HFFc6 (cell line): ENCODE results near the gene SCAPER. TPM values are rescaled to one million over a fixed set of nuclear protein-coding genes. Genes with fewer than 3 reads are reported as not detected.

Experiments
- DNase-seq: peaks from one replicate; pipeline ENCODE4 v3.0.0-alpha.2; 2018
- H3K27ac Mint-ChIP-seq: 2 replicates; pipeline ENCODE4 v1.8.0; 2020; ENCODE audit warnings: mild to moderate bottlenecking, mixed read lengths
- H3K27me3 Mint-ChIP-seq: 2 replicates; pipeline ENCODE4 v1.8.0; 2021; ENCODE audit warnings: mild to moderate bottlenecking, moderate library complexity, mixed read lengths; ENCODE audit not compliant: insufficient read depth
- H3K36me3 Mint-ChIP-seq: 2 replicates; pipeline ENCODE4 v1.8.0; 2021; ENCODE audit warnings: low read depth, mixed read lengths
- H3K4me1 Mint-ChIP-seq: 2 replicates; pipeline ENCODE4 v1.8.0; 2020; ENCODE audit warnings: low read depth, mixed read lengths
- H3K4me3 Mint-ChIP-seq: 2 replicates; pipeline ENCODE4 v1.8.0; 2020; ENCODE audit warnings: mild to moderate bottlenecking, moderate library complexity, mixed read lengths
- H3K9me3 Mint-ChIP-seq: 2 replicates; pipeline ENCODE4 v1.8.0; 2020; ENCODE audit warnings: mild to moderate bottlenecking, mixed read lengths
- total RNA-seq, 6 experiments: library from RNA; stranded (reverse); fragmentation: NEBNext Ultra II Directional; extraction: Animal tissue kit (Norgen Biotek cat#: 25700); gene quantifications; 2 replicates in 1 of 6; 3 replicates in 5 of 6; pipeline ENCODE4 v1.2.3, GENCODE V29; 2021
- TF ChIP-seq, protein P1 (sequence below): fragments of 200-600 bp; sonication (generic); IDR thresholded peaks from 2 replicates; pipeline ENCODE4 v1.5.0; 2021; ENCODE audit warnings: antibody characterized with exemption, mild to moderate bottlenecking

SCAPER gene
- total RNA-seq, 6 experiments from 2014 or later, result 6.9 to 10.1 (median 8.1) TPM

DNA sequence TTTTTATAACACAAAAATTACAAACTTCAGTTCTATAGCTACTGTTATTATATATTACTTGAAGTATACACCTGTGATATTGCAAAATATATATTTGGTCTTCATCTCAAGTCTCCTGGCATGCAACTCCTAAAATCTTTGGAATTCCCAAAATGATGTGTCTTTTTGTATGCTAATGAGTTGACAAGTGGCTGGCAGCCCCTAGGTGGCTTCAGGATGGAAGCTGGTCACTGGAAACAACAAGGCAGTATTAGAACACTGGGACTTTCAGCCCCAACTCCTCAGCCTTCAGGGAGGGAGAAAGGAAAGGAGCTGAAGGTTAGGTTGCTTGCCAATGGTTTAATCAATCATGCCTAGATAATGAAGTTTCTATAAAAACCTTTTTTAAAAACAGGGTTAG lies 112.0 kb downstream of the SCAPER start:
- H3K27me3 Mint-ChIP-seq, result no peaks in the 10 kb centered on the region
- TF ChIP-seq, protein P1, sequence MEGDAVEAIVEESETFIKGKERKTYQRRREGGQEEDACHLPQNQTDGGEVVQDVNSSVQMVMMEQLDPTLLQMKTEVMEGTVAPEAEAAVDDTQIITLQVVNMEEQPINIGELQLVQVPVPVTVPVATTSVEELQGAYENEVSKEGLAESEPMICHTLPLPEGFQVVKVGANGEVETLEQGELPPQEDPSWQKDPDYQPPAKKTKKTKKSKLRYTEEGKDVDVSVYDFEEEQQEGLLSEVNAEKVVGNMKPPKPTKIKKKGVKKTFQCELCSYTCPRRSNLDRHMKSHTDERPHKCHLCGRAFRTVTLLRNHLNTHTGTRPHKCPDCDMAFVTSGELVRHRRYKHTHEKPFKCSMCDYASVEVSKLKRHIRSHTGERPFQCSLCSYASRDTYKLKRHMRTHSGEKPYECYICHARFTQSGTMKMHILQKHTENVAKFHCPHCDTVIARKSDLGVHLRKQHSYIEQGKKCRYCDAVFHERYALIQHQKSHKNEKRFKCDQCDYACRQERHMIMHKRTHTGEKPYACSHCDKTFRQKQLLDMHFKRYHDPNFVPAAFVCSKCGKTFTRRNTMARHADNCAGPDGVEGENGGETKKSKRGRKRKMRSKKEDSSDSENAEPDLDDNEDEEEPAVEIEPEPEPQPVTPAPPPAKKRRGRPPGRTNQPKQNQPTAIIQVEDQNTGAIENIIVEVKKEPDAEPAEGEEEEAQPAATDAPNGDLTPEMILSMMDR, result no peak
- H3K27ac Mint-ChIP-seq, result no peak overlapping the region
- H3K4me3 Mint-ChIP-seq, result no peak overlapping the region
- H3K36me3 Mint-ChIP-seq, result peaks cover 13% of the 10 kb centered on the region
- H3K4me1 Mint-ChIP-seq, result no peaks in the 10 kb centered on the region
- no peaks in the 10 kb centered on the region for H3K9me3 Mint-ChIP-seq
- DNase-seq, result no peak

DNA sequence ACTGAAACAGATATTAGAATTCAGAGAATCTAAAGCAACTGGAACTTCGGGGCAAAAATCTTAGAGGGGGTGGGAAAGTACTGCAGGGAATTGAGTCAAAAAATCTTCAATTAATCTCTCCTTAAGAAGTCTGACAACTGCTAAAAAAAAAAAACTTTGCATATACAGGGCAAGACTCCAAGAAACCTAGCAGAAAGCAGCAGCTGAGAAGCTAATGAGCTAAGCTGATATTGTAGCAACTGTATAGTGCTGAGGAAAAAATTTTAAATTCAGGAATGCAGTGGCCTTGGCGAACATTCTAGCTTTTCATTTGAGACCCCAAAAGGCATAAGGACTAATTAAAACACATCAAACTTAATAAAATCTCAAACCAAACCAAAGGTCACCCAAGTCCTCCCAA lies 113.6 kb downstream of the SCAPER start:
- TF ChIP-seq, protein P1, result no peak
- no peaks in the 10 kb centered on the region for H3K9me3 Mint-ChIP-seq
- peaks cover 13% of the 10 kb centered on the region for H3K36me3 Mint-ChIP-seq
- no peak overlapping the region for H3K27ac Mint-ChIP-seq
- H3K4me1 Mint-ChIP-seq, result no peaks in the 10 kb centered on the region
- DNase-seq, result no peak
- no peaks in the 10 kb centered on the region for H3K27me3 Mint-ChIP-seq
- no peak overlapping the region for H3K4me3 Mint-ChIP-seq

DNA sequence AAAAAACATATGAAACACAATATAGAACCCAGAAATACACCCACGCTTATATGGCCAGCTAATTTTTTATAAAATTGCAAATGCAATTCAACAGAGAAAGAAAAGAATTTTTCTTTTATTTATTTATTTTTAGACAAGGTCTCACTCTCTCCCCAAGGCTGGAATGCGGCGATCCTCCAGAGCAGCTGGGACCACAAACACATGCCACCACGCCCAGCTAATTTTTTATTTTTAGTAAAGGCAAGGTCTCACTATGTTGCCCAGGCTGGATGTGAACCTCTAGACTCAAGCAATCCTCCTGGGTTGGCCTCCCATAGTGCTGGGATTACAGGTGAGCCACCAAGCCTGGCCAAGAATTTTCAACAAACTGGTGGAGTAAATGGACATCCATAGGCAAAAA lies 117.9 kb downstream of the SCAPER start:
- peaks cover 36% of the 10 kb centered on the region for H3K36me3 Mint-ChIP-seq
- TF ChIP-seq, protein P1, result no peak
- no peak for DNase-seq
- H3K27me3 Mint-ChIP-seq, result no peaks in the 10 kb centered on the region; the same call in 1 of the 2 replicates
- no peak overlapping the region for H3K4me3 Mint-ChIP-seq
- H3K27ac Mint-ChIP-seq, result no peak overlapping the region
- H3K4me1 Mint-ChIP-seq, result no peaks in the 10 kb centered on the region
- peaks cover 11% of the 10 kb centered on the region for H3K9me3 Mint-ChIP-seq

DNA sequence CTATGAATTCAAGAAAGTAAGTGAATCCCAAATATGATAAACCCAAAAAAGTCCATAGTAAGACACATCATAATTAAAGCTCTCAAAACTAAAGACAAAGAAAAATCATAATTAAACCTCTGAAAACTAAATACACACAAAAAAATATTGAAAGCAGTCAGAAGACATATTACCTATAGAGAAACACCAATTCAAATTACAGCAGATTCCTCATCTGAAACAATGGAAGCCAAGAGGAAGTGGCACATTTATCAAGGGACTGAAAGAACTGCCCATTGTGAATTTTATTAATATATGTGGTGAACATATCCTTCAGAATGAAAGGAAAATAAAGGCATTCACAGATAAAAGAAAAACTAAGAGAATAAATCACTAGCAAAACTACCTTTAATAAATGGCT lies 128.2 kb downstream of the SCAPER start:
- TF ChIP-seq, protein P1, result no peak
- Mint-ChIP-seq H3K27me3 (no peaks in the 10 kb centered on the region), H3K27ac (no peak overlapping the region), H3K36me3 (peaks cover 14% of the 10 kb centered on the region), H3K9me3 (no peaks in the 10 kb centered on the region; the same call in 1 of the 2 replicates), H3K4me3 (no peak overlapping the region), H3K4me1 (0 out of 2 replicates have a peak, but pooled peaks cover under 1% of the 10 kb centered on the region)
- no peak for DNase-seq

DNA sequence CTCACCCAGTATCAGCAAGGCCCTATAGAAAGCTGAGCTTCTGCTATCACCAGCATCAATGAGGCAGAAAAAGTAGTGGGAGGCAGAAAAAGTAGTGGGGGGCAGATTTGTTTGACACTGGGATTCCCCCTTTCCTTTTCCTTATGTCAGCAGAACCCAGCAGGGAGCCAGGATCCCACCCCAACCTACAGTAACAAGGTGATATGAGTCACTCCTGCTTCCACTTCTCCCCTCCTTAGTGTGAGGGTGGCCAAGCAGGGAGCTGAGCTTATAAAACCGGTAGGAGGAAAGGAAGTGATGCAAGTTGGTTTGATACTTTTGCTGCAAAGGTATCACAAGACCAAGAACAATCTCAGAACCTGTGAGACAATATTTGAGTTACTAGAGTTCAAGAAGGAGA lies 128.7 kb downstream of the SCAPER start:
- H3K4me1 Mint-ChIP-seq, result 0 out of 2 replicates have a peak, but pooled peaks cover 4% of the 10 kb centered on the region
- H3K4me3 Mint-ChIP-seq, result no peak overlapping the region
- no peaks in the 10 kb centered on the region for H3K27me3 Mint-ChIP-seq
- no peak overlapping the region for H3K27ac Mint-ChIP-seq
- H3K36me3 Mint-ChIP-seq, result peaks cover 14% of the 10 kb centered on the region
- no peaks in the 10 kb centered on the region; the same call in 1 of the 2 replicates for H3K9me3 Mint-ChIP-seq
- TF ChIP-seq, protein P1, result no peak
- no peak for DNase-seq

DNA sequence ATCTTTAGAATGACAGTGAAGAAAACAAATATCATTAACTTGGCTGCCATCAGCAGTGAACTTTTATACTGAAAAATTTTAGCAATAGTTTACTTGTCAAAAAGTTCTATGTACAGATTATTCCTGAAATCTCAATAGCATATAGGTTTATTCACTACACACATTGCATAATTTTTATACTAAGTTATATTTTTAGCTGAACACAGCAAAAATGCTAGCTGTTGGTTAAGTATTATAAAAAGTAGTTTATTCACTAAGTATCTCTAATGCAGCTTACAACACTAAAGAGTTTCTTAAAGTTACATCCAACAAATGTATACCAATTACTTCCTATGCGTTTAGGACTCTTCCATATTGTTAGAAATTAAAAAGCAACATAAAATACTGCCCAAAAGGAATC lies 131.9 kb downstream of the SCAPER start:
- no peak for DNase-seq
- Mint-ChIP-seq H3K4me3 (no peak overlapping the region), H3K4me1 (0 out of 2 replicates have a peak, but pooled peaks cover 4% of the 10 kb centered on the region), H3K9me3 (no peaks in the 10 kb centered on the region; the same call in 1 of the 2 replicates), H3K27ac (no peak overlapping the region), H3K36me3 (peaks cover 21% of the 10 kb centered on the region), H3K27me3 (no peaks in the 10 kb centered on the region)
- TF ChIP-seq, protein P1, result no peak
